Natural killer cell (primary cell): ENCODE measurements around the gene ATRX. TPM values are rescaled to one million over a fixed set of nuclear protein-coding genes. Genes with fewer than 3 reads are reported as not detected.

ENCODE experiments used
- ATAC-seq, 3 donors: fragments of 150-1000 bp in 2 of 3; fragments of 200-7000 bp in 1 of 3; cut with Tn5 transposase; 1 replicate in 1 of 3; 2 replicates in 2 of 3; pipeline ENCODE4 v1.10.0; 2021; ENCODE audit warnings: mild to moderate bottlenecking in 2 of 3, moderate library complexity in 2 of 3
- DNase-seq, 2 donors: peaks; one replicate each; pipeline versions ENCODE4 v3.0.0 to v3.0.0-alpha.2; 2013 to 2021; ENCODE audit warnings: mixed read lengths in 1 of 2
- H3K27ac ChIP-seq: one replicate; pipeline ENCODE4 v1.5.1; 2013; ENCODE audit warnings: mild to moderate bottlenecking, low read length
- H3K27me3 ChIP-seq: one replicate; pipeline ENCODE4 v1.6.1; 2013; ENCODE audit warnings: low read length; ENCODE audit not compliant: control insufficient read depth, insufficient read depth
- H3K36me3 ChIP-seq: one replicate; pipeline ENCODE4 v1.6.1; 2013; ENCODE audit warnings: low read length; ENCODE audit not compliant: control insufficient read depth, insufficient read depth
- H3K4me1 ChIP-seq: one replicate; pipeline ENCODE4 v1.6.1; 2013; ENCODE audit warnings: low read length; ENCODE audit not compliant: control insufficient read depth, insufficient read depth
- H3K4me3 ChIP-seq: one replicate; pipeline ENCODE4 v1.5.1; 2013; ENCODE audit warnings: low read length
- H3K9me3 ChIP-seq: one replicate; pipeline ENCODE4 v1.6.1; 2013; ENCODE audit warnings: low read length; ENCODE audit not compliant: control insufficient read depth, insufficient read depth
- H3K27ac Mint-ChIP-seq, 2 donors: one replicate each; pipeline ENCODE4 v1.8.0; 2022; ENCODE audit warnings: mild to moderate bottlenecking in 2 of 2, mixed read lengths in 2 of 2, moderate library complexity in 1 of 2
- H3K27me3 Mint-ChIP-seq, 2 donors: one replicate each; pipeline ENCODE4 v1.8.0; 2022; ENCODE audit warnings: low read depth in 2 of 2, mixed read lengths in 2 of 2
- H3K36me3 Mint-ChIP-seq: one replicate; pipeline ENCODE4 v1.8.0; 2022; ENCODE audit warnings: mixed read lengths
- H3K4me1 Mint-ChIP-seq, 2 donors: one replicate each; pipeline ENCODE4 v1.8.0; 2022; ENCODE audit warnings: mixed read lengths in 2 of 2
- H3K4me3 Mint-ChIP-seq: one replicate; pipeline ENCODE4 v1.8.0; 2022; ENCODE audit warnings: mild to moderate bottlenecking, moderate library complexity, mixed read lengths
- H3K9me3 Mint-ChIP-seq, 2 donors: one replicate each; pipeline ENCODE4 v1.8.0; 2022; ENCODE audit warnings: mixed read lengths in 2 of 2
- CTCF ChIP-seq: fragments of 200-600 bp; IDR thresholded peaks from one replicate; pipeline ENCODE4 v1.8.0; 2022; ENCODE audit warnings: antibody characterized with exemption
- WGBS: methylation state at CpG from one replicate; pipeline ENCODE4 v1.1.7; 2013; ENCODE audit warnings: missing lambda C conversion rate; ENCODE audit not compliant: insufficient coverage; 5-methylcytosine and 5-hydroxymethylcytosine counted together
- intact Hi-C: fragments of 100-400 bp; cut with micrococcal nuclease; formaldehyde crosslinking; loops from one replicate; pipeline ENCODE4 v1.14.2; 2022
- total RNA-seq, 4 donors: library from RNA; stranded (reverse); fragments of 120-200 nt in 1 of 4; gene quantifications; one replicate each; pipeline versions ENCODE4 v1.2.3 to v1.2.4, GENCODE V29; 2013 to 2022

The ATRX gene
- total RNA-seq, 3 donors from 2014 or later (not counting 1 experiment from before 2014, with no cell fraction given): 136 to 162 (median 159) TPM

GRCh38 chrX:77820091-77820727 is 34.2 kb upstream of the ATRX start:
- intact Hi-C loops: no loop called here
- Histone ChIP-seq H3K4me1 (no peaks in the 10 kb centered on the region), H3K4me3 (no peak overlapping the region), H3K9me3 (no peaks in the 10 kb centered on the region), H3K36me3 (no peaks in the 10 kb centered on the region), H3K27me3 (no peaks in the 10 kb centered on the region), H3K27ac (no peak overlapping the region)
- H3K9me3 Mint-ChIP-seq: peaks cover 2% of the 10 kb centered on the region in 2 donors
- no peak overlapping the region for H3K27ac Mint-ChIP-seq
- no peaks in the 10 kb centered on the region for H3K36me3 Mint-ChIP-seq
- DNase-seq (no peak), ATAC-seq (no peak)
- H3K27me3 Mint-ChIP-seq: no peaks in the 10 kb centered on the region
- WGBS: 99% methylated on average over 7 of the region's 9 CpGs
- H3K4me1 Mint-ChIP-seq: no peaks in the 10 kb centered on the region
- TF ChIP-seq CTCF: no peak
- H3K4me3 Mint-ChIP-seq: no peak overlapping the region

GRCh38 chrX:77814210-77814609 is 28.2 kb upstream of the ATRX start:
- no peaks in the 10 kb centered on the region for H3K36me3 ChIP-seq
- Mint-ChIP-seq H3K27ac (no peak overlapping the region), H3K4me1 (no peaks in the 10 kb centered on the region), H3K36me3 (no peaks in the 10 kb centered on the region), H3K27me3 (no peaks in the 10 kb centered on the region), H3K9me3 (peaks cover 0 to 2% of the 10 kb centered on the region in 2 donors), H3K4me3 (no peak overlapping the region)
- no peak overlapping the region for H3K27ac ChIP-seq
- intact Hi-C loops: no loop called here
- TF ChIP-seq CTCF: no peak
- no peaks in the 10 kb centered on the region for H3K9me3 ChIP-seq
- no peaks in the 10 kb centered on the region for H3K4me1 ChIP-seq
- DNase-seq (no peak), ATAC-seq (no peak)
- H3K27me3 ChIP-seq: no peaks in the 10 kb centered on the region
- H3K4me3 ChIP-seq: no peak overlapping the region
- no CpG with 5 or more reads among the region's 1 CpG for WGBS

- Histone ChIP-seq H3K36me3 (no peaks in the 10 kb centered on the region), H3K27me3 (no peaks in the 10 kb centered on the region), H3K4me1 (no peaks in the 10 kb centered on the region), H3K27ac (no peak overlapping the region), H3K4me3 (no peak overlapping the region), H3K9me3 (no peaks in the 10 kb centered on the region)
- Mint-ChIP-seq H3K4me3 (no peak overlapping the region), H3K9me3 (peaks cover 0 to 2% of the 10 kb centered on the region in 2 donors), H3K36me3 (no peaks in the 10 kb centered on the region), H3K27ac (no peak overlapping the region), H3K4me1 (no peaks in the 10 kb centered on the region), H3K27me3 (no peaks in the 10 kb centered on the region)
- intact Hi-C loops: no loop called here
- ATAC-seq (no peak), DNase-seq (no peak)
- WGBS: 100% methylated on average over 1 of the region's 1 CpG
- TF ChIP-seq CTCF: no peak
These were observed 16.2 kb upstream of the ATRX start for GRCh38 chrX:77802201-77802600.

- H3K4me1 Mint-ChIP-seq: no peaks in the 10 kb centered on the region
- no peak overlapping the region for H3K4me3 Mint-ChIP-seq
- no peaks in the 10 kb centered on the region for H3K27me3 Mint-ChIP-seq
- Histone ChIP-seq H3K4me1 (no peaks in the 10 kb centered on the region), H3K9me3 (no peaks in the 10 kb centered on the region), H3K4me3 (no peak overlapping the region), H3K27ac (no peak overlapping the region), H3K36me3 (no peaks in the 10 kb centered on the region), H3K27me3 (no peaks in the 10 kb centered on the region)
- no peaks in the 10 kb centered on the region for H3K9me3 Mint-ChIP-seq
- intact Hi-C loops: no loop called here
- no peak overlapping the region for H3K27ac Mint-ChIP-seq
- DNase-seq: no peak
- ATAC-seq: no peak
- no CpG with 5 or more reads among the region's 1 CpG for WGBS
- no peak for TF ChIP-seq CTCF
- no peaks in the 10 kb centered on the region for H3K36me3 Mint-ChIP-seq
These were observed 9.1 kb upstream of the ATRX start for GRCh38 chrX:77795124-77795523.
